Measurements from ENCODE around the gene OXCT1. TPM values are rescaled to one million over a fixed set of nuclear protein-coding genes. Genes with fewer than 3 reads are reported as not detected.

The OXCT1 gene
- total and polyA plus RNA-seq, 2 experiments from 2014 or later, result 12.4 to 16.9 TPM

DNA sequence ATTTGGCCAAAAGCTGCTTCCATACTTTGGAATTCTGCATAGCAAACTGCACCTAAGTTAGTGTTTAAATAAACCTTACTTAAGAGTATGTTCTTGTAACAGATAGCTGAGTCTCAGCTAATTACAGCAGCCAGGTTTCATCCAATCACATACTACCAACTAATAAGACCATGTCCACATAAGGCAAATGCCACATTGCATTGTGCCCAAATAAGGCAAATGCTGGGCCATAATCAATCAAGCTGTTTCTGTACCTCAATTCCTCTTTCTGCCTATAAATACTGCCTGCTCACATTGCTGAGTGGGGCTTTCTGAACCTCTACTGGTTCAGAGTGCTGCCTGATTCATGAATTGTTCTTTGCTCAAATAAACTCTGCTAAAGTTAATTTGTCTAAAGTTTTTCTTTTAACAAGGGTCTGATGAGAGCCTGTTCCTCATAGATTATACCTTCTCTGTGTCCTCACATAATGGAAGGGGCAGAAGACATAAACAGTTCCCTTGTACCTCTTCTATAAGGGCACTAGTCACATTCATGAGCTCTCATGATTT, 4.4 kb upstream of the OXCT1 start:
- Histone ChIP-seq H3K79me2 (no peaks in the 10 kb centered on the region), H3K9me3 (ENCODE audit: low read depth) (no peaks in the 10 kb centered on the region), H3K27me3 (no peaks in the 10 kb centered on the region), H3K4me1 (ENCODE audit: insufficient read depth) (peaks cover 6% of the 10 kb centered on the region), H3K4me2 (no peak overlapping the region), H2AFZ (no peak overlapping the region), H3K36me3 (replicated peaks; ENCODE audit: insufficient read depth, low read depth) (no peaks in the 10 kb centered on the region), H3K9me2 (replicated peaks; ENCODE audit: insufficient read depth) (no peaks in the 10 kb centered on the region), H3K27ac (no peak overlapping the region), H4K20me1 (ENCODE audit: insufficient read depth, poor library complexity, severe bottlenecking) (no peaks in the 10 kb centered on the region), H3K4me3 (no peak overlapping the region)
- DNase-seq (ENCODE audit: low spot score), result no peak
- TF ChIP-seq CTCF (IDR thresholded peaks at IDR 0.05; ENCODE audit: poor library complexity) (no peak), EZH2 (IDR thresholded peaks at IDR 0.05; ENCODE audit: borderline replicate concordance) (no peak), EZH2phosphoT487 (IDR thresholded peaks at IDR 0.05; ENCODE audit: low read depth, severe bottlenecking, unreplicated experiment) (no peak)

DNA sequence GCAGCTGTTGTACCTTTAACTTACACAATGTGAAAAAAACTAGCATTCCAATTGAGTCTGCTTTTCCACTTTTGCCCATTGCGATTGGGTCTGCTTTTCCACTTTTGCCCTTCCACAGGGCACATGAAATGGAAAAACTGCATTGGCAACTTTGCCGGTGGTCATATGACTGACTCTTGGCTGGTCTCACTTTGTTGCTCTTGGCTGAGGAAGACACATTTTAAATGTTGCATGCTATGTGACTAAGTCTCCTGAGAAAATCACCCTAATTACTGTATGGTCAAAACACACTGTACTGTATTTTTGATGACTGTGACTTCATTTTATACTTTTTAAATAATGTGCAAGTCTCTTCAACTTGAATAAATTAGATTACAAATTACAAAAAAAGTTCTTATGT, 1.6 kb upstream of the OXCT1 start:
- Histone ChIP-seq H3K4me3 (no peak overlapping the region), H3K4me1 (ENCODE audit: insufficient read depth) (no peaks in the 10 kb centered on the region), H2AFZ (no peak overlapping the region), H3K9me2 (replicated peaks; ENCODE audit: insufficient read depth) (no peaks in the 10 kb centered on the region), H3K9me3 (ENCODE audit: low read depth) (no peaks in the 10 kb centered on the region), H3K27ac (no peak overlapping the region), H3K27me3 (no peaks in the 10 kb centered on the region), H3K79me2 (peaks cover 8% of the 10 kb centered on the region), H4K20me1 (ENCODE audit: insufficient read depth, poor library complexity, severe bottlenecking) (no peaks in the 10 kb centered on the region), H3K4me2 (no peak overlapping the region), H3K36me3 (replicated peaks; ENCODE audit: insufficient read depth, low read depth) (no peaks in the 10 kb centered on the region)
- WGBS (ENCODE audit: low lambda C conversion rate, missing lambda C conversion rate), result 96% methylated on average over 2 of the region's 2 CpGs
- DNase-seq (ENCODE audit: low spot score), result no peak
- TF ChIP-seq CTCF (IDR thresholded peaks at IDR 0.05; ENCODE audit: poor library complexity), result no peak
- TF ChIP-seq EZH2phosphoT487 (IDR thresholded peaks at IDR 0.05; ENCODE audit: low read depth, severe bottlenecking, unreplicated experiment), result no peak
- no peak for TF ChIP-seq EZH2 (IDR thresholded peaks at IDR 0.05; ENCODE audit: borderline replicate concordance)

DNA sequence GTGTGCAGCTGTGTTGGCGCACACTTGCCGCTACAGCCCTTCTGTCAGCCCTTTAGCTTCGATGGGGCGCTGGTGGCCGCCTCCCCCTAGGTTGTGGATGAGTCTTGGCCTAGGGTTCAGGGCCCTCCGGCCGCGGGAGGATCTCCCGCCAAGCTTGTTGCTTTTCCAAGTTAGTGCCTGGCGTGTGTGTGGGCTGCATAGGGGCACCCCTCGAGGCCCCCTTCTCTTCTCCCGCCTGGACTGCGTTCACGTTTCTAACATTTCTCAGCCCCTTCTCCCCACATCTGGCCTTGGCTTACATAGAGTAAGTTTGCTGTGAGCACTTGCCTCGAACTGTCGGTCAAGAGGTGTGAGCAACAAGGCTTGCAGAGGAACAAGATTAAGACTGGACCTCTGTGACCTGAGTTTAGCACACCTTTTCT, 413 bp upstream of the OXCT1 start:
- no peak for DNase-seq (ENCODE audit: low spot score)
- H3K4me3 ChIP-seq, result peak overlapping the region; percentile 74
- TF ChIP-seq EZH2 (IDR thresholded peaks at IDR 0.05; ENCODE audit: borderline replicate concordance), result no peak
- H3K9me3 ChIP-seq (ENCODE audit: low read depth), result no peaks in the 10 kb centered on the region
- H2AFZ ChIP-seq, result peak overlapping the region; percentile 95
- peak overlapping the region; percentile 92 for H3K4me2 ChIP-seq
- H3K36me3 ChIP-seq (replicated peaks; ENCODE audit: insufficient read depth, low read depth), result no peaks in the 10 kb centered on the region
- 13% methylated on average over 14 of the region's 16 CpGs for WGBS (ENCODE audit: low lambda C conversion rate, missing lambda C conversion rate)
- H3K9me2 ChIP-seq (replicated peaks; ENCODE audit: insufficient read depth), result no peaks in the 10 kb centered on the region
- no peaks in the 10 kb centered on the region for H4K20me1 ChIP-seq (ENCODE audit: insufficient read depth, poor library complexity, severe bottlenecking)
- no peaks in the 10 kb centered on the region for H3K27me3 ChIP-seq
- peaks cover 8% of the 10 kb centered on the region for H3K79me2 ChIP-seq
- peak overlapping the region; percentile 94 for H3K27ac ChIP-seq
- H3K4me1 ChIP-seq (ENCODE audit: insufficient read depth), result no peaks in the 10 kb centered on the region

GRCh38 chr5:41869151-41869723, 988 bp downstream of the OXCT1 start:
- Histone ChIP-seq H3K9me2 (replicated peaks; ENCODE audit: insufficient read depth) (no peaks in the 10 kb centered on the region), H3K9me3 (ENCODE audit: low read depth) (no peaks in the 10 kb centered on the region), H3K4me2 (peak overlapping the region; percentile 92), H3K27me3 (no peaks in the 10 kb centered on the region), H3K27ac (peak overlapping the region; percentile 94), H3K79me2 (peaks cover 8% of the 10 kb centered on the region), H2AFZ (peak overlapping the region; percentile 95), H3K4me1 (ENCODE audit: insufficient read depth) (no peaks in the 10 kb centered on the region), H3K4me3 (peak overlapping the region; percentile 74), H4K20me1 (ENCODE audit: insufficient read depth, poor library complexity, severe bottlenecking) (no peaks in the 10 kb centered on the region), H3K36me3 (replicated peaks; ENCODE audit: insufficient read depth, low read depth) (no peaks in the 10 kb centered on the region)
- peak; percentile 34 for DNase-seq (ENCODE audit: low spot score)
- WGBS (ENCODE audit: low lambda C conversion rate, missing lambda C conversion rate), result 12% methylated on average over 28 of the region's 28 CpGs
- TF ChIP-seq CTCF (IDR thresholded peaks at IDR 0.05; ENCODE audit: poor library complexity) (no peak), EZH2 (IDR thresholded peaks at IDR 0.05; ENCODE audit: borderline replicate concordance) (no peak), EZH2phosphoT487 (IDR thresholded peaks at IDR 0.05; ENCODE audit: low read depth, severe bottlenecking, unreplicated experiment) (no peak)
